Measurements from ENCODE around the gene MTAP.

The MTAP gene

GRCh38 chr9:21802418-21803000 lies at the start of gene MTAP:
TSS of gene MTAP (plus strand) at chr9:21802636. CDS start at chr9:21802749, 113 bp downstream.
- Histone ChIP-seq H3K4me3 (ENCODE audit: low read depth, low read length) (peak within 1 kb of the TSS; percentile 88), H3K27me3 (ENCODE audit: control insufficient read depth, insufficient read depth, low read length) (no peaks in the 10 kb centered on the region), H3K4me2 (ENCODE audit: low read length) (peak within 1 kb of the TSS; percentile 99), H2AFZ (peak within 1 kb of the TSS; percentile 84), H3K9ac (peak within 1 kb of the TSS; percentile 8), H3K27ac (peak within 1 kb of the TSS; percentile 75), H3K79me2 (no peaks in the 10 kb centered on the region), H3K36me3 (ENCODE audit: control insufficient read depth, insufficient read depth, low read length) (no peaks in the 10 kb centered on the region), H3K9me3 (ENCODE audit: control insufficient read depth, low read length) (no peaks in the 10 kb centered on the region), H3K4me1 (no peaks in the 10 kb centered on the region)
- no peak for TF ChIP-seq CTCF (IDR thresholded peaks at IDR 0.05)

GRCh38 chr9:21753523-21753922 lies 48.9 kb upstream of the MTAP start:
- Histone ChIP-seq H3K9me3 (ENCODE audit: control insufficient read depth, low read length) (no peaks in the 10 kb centered on the region), H3K79me2 (no peaks in the 10 kb centered on the region)
- no peak for TF ChIP-seq CTCF (IDR thresholded peaks at IDR 0.05)

GRCh38 chr9:21754741-21755140 lies 47.7 kb upstream of the MTAP start:
- no peaks in the 10 kb centered on the region for H3K36me3 ChIP-seq (ENCODE audit: control insufficient read depth, insufficient read depth, low read length)
- no peaks in the 10 kb centered on the region for H3K9me3 ChIP-seq (ENCODE audit: control insufficient read depth, low read length)
- H3K9ac ChIP-seq = no peak overlapping the region
- no peak overlapping the region for H3K4me2 ChIP-seq (ENCODE audit: low read length)
- TF ChIP-seq CTCF (IDR thresholded peaks at IDR 0.05) = no peak
- H2AFZ ChIP-seq = no peak overlapping the region
- no peak overlapping the region for H3K4me3 ChIP-seq (ENCODE audit: low read depth, low read length)
- H3K27me3 ChIP-seq (ENCODE audit: control insufficient read depth, insufficient read depth, low read length) = no peaks in the 10 kb centered on the region
- H3K79me2 ChIP-seq = no peaks in the 10 kb centered on the region
- H3K4me1 ChIP-seq = no peaks in the 10 kb centered on the region
- no peak overlapping the region for H3K27ac ChIP-seq

More at GRCh38 chr9:21753523-21753922, 48.9 kb upstream of the MTAP start:
- no peak overlapping the region for H3K4me3 ChIP-seq (ENCODE audit: low read depth, low read length)
- H3K36me3 ChIP-seq (ENCODE audit: control insufficient read depth, insufficient read depth, low read length) = no peaks in the 10 kb centered on the region
- H3K9ac ChIP-seq = no peak overlapping the region
- H3K27me3 ChIP-seq (ENCODE audit: control insufficient read depth, insufficient read depth, low read length) = no peaks in the 10 kb centered on the region
- H3K4me2 ChIP-seq (ENCODE audit: low read length) = no peak overlapping the region
- H3K4me1 ChIP-seq = no peaks in the 10 kb centered on the region
- no peak overlapping the region for H2AFZ ChIP-seq
- H3K27ac ChIP-seq = no peak overlapping the region

- Histone ChIP-seq H3K27ac (no peak overlapping the region), H3K9ac (no peak overlapping the region), H3K4me3 (ENCODE audit: low read depth, low read length) (no peak overlapping the region), H2AFZ (no peak overlapping the region), H3K9me3 (ENCODE audit: control insufficient read depth, low read length) (no peaks in the 10 kb centered on the region), H3K27me3 (ENCODE audit: control insufficient read depth, insufficient read depth, low read length) (no peaks in the 10 kb centered on the region), H3K4me1 (no peaks in the 10 kb centered on the region), H3K79me2 (no peaks in the 10 kb centered on the region), H3K4me2 (ENCODE audit: low read length) (no peak overlapping the region), H3K36me3 (ENCODE audit: control insufficient read depth, insufficient read depth, low read length) (no peaks in the 10 kb centered on the region)
- no peak for TF ChIP-seq CTCF (IDR thresholded peaks at IDR 0.05)
These were observed 43.9 kb upstream of the MTAP start for GRCh38 chr9:21758540-21758939.

- Histone ChIP-seq H3K79me2 (no peaks in the 10 kb centered on the region), H3K27ac (no peak overlapping the region), H2AFZ (no peak overlapping the region), H3K4me3 (ENCODE audit: low read depth, low read length) (no peak overlapping the region), H3K4me2 (ENCODE audit: low read length) (no peak overlapping the region), H3K9ac (no peak overlapping the region), H3K9me3 (ENCODE audit: control insufficient read depth, low read length) (no peaks in the 10 kb centered on the region), H3K27me3 (ENCODE audit: control insufficient read depth, insufficient read depth, low read length) (no peaks in the 10 kb centered on the region), H3K36me3 (ENCODE audit: control insufficient read depth, insufficient read depth, low read length) (no peaks in the 10 kb centered on the region), H3K4me1 (no peaks in the 10 kb centered on the region)
- TF ChIP-seq CTCF (IDR thresholded peaks at IDR 0.05) = no peak
These were observed 41.0 kb upstream of the MTAP start for GRCh38 chr9:21761309-21761901.

Measured in parathyroid adenoma (tissue), 2 donors.